HuH-7.5 (cell line): ENCODE measurements around the gene GRM3.
"Not testable (repeated sequence)": the region's sequence is repeated elsewhere in the genome, so short reads cannot be mapped to it uniquely, and the experiment has no call there.

ENCODE experiments used
- DNase-seq: peaks from one replicate; pipeline ENCODE4 v3.0.0; 2011; ENCODE audit warnings: low spot score

Gene GRM3

DNA sequence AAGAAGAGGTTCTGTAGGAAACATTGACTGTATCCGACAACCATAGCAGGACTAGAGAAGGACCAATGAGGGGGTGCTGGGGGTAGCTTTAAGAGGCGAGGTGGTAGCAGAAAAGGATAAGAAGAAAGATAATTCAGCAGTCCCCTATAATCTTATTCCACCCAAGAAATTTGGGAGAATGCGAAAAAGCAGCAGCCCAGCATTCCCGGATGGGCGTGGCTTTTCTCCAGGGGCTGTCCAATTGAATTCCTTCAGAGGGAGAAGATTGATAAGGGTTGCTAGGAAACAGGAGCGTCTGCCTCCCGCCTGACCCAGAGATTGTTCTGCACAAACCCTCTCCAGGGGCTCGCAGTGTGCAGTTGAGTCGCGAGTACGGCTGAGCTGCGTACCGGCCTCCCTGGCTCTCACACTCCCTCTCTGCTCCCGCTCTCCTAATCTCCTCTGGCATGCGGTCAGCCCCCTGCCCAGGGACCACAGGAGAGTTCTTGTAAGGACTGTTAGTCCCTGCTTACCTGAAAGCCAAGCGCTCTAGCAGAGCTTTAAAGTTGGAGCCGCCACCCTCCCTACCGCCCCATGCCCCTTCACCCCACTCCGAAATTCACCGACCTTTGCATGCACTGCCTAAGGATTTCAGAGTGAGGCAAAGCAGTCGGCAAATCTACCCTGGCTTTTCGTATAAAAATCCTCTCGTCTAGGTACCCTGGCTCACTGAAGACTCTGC, at the start of gene GRM3:
Gene GRM3, plus strand, starts transcription at position 349 of the 721 bp plus-strand sequence. CDS start 121,237 bp downstream, outside the sequence.
- peak; percentile 57 for DNase-seq

DNA sequence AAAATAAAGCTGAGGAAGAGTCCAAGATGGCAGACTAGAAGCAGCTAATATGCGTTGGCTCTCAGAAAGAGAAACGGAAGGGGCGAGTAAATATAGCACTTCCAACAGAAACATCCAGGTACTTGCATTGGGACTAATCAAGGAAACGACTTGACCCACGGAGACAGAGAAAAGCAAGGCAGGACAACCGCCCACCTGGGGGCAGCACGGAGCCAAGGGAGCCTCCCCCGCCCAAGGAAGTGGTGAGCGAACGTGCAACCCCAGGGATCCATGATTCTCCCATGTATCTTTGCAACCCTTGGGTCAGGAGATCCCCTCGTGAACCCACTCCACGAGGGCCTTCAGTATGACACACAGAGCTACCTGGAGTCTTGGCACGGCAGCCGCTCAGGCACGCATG, 45.4 kb upstream of the GRM3 start:
- DNase-seq, result peak; percentile 3

DNA sequence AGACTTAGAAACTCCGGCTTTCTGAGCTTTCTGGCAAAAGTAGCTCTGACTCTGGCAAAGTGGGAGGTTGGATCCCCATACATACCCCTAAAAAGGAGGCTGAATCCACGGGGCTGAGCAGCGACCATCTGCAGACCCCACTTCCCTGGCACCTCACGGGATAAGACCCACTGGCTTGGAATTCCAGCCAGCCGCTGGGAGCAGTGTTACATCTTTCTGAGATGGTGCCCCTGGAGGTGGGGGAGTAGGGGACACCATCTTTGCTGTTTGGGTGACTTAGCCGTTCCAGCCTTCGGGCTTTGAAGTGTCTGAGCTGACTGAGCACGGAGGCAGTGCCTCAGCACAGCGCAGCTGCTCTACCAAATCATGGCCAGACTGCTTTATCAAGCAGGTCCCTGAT, 45.0 kb upstream of the GRM3 start:
- DNase-seq, result no peak

DNA sequence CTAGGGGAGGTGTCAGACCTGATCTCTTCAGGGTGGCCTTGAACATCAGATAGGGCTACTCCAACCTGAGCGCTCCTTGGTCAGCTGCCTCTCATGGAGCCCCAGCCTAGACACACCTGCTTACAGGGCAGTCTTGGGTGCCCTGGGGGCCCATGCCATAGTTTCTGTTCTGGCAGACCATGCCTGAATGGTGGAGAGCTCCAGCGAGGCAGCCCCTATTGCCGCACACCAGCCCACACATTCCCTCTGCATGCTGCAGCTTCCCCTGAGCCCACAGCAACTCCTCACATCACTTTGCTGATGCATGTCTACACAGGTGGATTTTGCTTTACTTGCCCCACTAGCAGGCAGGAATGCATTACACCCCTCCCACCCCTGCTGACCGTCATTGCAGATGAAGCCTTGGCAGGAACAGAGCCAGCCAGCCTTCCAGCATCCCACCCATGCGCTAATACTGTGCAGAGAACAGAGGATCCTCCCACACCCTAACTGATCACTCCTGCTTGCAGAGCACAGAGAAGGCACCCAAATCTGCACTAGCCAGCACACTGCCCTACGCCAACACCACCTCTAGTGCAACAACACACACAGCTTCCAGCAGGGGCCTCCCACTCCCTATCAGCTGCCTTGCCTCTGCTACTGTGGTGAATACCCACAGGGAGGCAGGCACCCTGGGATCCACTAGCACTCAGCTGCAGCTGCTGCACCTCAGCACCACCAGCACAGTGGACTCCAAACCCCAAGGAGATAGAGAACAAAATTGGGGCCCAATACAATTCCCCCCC, 43.0 kb upstream of the GRM3 start:
- DNase-seq, result no peak

DNA sequence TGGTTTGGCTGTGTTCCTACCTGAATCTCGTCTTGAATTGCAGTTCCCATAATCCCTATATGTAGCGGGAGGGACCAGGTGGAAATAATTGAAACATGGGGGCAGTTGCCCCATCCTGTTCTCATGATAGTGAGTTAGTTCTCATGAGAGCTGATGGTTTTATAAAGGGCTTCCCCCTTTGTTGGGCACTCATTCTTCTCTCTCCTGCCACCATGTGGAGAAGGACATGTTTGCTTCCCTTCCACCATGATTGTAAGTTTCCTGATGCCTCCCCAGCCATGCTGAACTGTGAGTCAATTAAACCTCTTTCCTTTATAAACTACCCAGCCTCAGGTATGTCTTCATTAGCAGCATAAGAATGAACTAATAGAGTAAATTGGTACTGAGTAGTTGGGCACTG, 28.0 kb upstream of the GRM3 start:
- not testable (repeated sequence) for DNase-seq

DNA sequence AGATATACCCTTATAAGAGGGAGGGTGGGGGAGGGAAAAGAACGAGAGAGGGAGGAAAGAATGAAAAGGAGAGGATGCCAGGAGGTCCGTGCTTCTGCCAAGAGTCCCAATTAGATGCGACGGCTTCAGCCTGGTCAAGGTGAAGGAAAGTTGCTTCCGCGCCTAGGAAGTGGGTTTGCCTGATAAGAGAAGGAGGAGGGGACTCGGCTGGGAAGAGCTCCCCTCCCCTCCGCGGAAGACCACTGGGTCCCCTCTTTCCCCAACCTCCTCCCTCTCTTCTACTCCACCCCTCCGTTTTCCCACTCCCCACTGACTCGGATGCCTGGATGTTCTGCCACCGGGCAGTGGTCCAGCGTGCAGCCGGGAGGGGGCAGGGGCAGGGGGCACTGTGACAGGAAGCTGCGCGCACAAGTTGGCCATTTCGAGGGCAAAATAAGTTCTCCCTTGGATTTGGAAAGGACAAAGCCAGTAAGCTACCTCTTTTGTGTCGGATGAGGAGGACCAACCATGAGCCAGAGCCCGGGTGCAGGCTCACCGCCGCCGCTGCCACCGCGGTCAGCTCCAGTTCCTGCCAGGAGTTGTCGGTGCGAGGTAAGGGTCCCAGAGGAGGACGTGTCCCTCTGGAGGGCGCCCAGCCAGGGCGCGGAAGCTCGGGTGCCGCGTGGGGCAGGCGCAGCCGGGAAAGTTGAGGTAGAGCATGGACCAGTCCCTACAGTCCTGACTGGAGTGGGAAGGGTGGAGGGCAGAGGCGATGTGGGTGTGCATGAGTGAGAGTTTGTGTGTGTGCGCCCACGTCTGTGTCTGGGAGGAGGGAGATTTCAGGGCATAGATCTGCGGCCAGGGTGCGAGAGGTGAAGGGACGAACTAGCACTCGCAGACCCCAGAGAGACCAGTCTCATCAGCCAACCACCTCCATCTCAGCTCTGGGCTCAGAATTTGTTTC, 844 bp downstream of the GRM3 start:
- DNase-seq, result no peak

DNA sequence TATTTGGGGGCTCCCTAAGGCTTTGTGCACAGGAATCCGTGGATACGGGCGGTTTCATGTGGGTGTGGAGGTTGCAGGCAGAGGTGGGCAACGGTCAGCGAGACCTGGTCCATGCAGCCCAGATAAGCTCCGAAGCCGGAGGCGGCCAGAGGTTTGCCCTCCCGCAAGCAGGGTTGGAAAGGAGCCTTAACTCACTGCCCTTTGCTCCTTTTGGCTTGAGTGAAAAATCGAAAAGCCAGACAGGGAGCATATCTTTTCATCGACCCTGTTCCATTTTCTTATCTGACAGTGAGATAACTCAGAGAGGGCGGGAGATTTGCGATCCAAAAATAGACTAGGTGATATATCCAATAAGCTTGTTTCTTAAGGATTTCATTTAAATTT, 1.5 kb downstream of the GRM3 start:
- no peak for DNase-seq

DNA sequence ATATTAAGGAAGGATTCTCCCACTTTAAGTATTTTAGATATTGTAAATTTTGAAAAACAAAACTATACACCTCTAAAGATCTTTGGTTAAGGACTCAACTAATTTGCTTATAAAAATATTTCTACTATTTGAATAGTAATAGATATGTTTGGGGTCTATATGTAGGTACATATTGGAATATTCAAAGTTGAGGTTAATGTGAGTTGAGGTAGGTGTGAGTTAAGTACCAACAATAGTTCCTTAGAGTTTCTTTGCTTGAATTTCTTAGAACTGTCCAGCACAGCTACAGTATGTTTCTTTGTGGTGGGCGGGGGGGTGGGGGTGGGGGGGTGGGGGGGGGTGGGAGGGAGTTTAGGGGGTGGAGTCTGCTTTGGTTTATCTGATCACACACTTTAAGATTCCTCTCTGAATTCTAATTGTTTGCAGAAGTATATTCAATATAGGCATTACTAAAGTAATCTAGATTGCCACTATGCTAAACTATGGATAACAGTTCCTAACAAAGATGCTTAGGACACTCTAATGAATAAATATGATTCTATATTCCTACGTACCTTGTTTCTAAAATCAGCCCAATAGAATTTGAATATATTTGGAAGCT, 2.1 kb downstream of the GRM3 start:
- DNase-seq, result no peak

DNA sequence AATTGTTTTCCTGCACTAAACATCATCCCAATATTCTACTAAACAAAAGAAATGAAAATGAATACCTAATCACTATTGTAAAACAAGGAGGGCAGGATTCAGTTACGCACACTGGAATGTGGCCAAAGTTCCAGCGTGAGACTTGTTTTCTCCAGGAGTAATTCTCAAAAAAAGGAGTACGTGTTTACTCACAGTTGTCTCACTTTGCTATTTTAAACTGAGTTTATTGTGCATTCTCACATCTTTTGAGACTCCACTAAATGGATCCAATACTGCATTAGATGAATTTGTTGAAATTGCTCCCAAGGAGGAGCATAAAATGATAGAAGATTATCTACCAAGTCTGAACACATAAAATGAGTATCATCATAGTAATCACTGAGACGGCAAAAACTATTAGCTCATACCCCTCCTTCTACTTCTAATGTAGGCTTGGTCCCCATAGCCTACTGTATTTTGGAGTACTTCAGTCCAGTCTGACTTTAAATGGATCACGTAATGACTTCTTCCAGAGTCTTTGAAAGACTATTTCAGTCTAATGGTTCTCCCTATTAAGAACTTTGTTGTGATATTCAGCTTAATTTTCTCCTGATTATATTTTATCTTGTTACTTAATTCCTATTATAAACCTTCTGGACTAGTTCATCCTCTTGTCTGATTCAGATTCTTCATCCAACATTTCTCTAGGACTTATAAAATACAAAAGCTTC, 3.8 kb downstream of the GRM3 start:
- DNase-seq, result no peak

DNA sequence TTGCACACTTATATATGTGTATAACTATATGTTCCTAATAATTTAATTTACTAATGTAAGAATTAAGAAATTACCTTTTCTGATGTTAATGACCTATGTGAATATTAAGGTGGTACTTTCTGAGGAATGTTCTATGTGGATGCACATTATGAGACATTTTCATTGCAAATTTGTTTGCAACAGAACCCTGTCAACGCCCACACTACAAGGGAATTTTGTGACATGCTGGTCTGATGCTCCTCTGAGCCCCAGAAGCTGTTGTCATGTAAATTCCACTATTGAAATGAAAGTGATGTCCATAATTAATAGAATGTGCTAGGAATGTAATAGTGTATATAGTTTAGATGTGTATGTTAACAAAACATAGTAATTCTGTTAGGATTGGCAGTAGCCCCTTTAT, 4.5 kb downstream of the GRM3 start:
- no peak for DNase-seq

DNA sequence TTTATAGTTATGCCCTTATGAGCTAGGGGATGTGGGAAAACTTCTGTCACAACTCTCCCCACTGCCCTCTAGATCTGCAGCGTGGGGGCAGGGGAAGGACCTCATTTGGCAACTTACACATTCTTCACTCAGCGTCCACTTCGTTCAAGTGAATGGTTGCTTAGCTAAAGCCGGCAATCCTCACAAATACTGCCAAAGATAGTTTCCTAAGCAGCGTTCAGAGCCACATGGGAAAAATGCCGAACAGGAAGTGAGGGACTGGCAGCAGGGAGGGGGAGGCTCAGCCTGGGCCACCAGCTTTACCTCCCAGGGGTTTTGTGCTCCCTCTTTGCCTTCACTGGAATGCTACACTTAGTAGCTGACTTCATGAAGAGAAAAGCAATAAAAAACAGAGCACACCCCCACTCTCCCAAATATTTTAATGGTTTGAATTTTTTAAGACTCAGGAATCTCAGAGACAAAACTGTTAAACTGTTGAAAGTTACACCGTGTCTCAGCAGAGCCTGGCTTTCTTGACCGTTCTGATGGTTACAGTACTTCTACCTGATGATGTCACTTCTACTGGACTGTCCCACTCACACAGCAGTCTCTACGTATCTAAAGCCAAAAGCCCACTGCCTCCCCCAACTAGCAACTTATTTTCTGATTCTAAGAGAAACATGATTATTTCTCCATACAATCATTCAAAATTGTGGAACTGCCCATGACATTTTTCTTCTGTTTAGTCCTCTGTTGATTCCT, 10.4 kb downstream of the GRM3 start:
- no peak for DNase-seq

DNA sequence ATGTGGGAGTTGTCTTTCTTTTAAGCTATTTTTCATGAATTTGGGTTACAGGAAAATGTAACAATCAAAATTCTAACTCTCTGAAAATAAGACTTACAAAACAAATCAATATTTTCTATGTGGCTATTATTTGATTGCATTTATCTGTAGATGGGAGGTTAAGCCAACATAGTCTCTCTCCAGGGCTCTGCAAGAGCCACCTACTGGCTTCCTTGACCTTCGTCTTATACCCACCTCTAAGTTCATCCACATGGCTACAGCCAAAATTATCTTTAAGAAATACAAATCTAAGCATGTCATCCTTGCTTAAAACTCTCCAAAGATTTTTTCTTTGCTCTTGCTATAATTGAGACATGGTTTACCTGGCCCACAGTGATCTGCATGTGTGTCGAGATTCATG, 14.2 kb downstream of the GRM3 start:
- no peak for DNase-seq

DNA sequence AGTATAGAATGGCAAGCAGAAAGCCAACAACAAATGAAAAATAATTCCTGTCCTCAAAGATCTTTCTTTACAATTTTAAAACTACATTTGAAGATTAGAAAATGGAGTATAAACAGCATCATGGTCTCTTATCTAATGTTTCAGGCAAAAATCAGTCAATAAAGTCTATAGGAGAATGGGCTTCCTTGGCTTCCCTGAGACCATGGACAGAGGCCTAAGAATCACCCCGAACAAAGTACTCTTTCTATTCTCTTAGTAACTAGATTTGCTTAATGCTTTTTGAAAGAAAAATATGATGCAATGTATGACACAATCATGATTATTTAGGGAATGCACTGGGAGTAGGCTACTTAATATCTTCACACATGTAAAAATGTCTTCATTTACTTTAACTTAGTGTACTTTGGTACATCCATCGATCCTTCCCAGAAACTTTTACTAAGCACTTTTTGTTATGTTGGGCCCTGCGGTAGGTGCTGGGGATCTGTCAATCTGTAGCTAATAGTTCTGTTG, 17.3 kb downstream of the GRM3 start:
- no peak for DNase-seq

DNA sequence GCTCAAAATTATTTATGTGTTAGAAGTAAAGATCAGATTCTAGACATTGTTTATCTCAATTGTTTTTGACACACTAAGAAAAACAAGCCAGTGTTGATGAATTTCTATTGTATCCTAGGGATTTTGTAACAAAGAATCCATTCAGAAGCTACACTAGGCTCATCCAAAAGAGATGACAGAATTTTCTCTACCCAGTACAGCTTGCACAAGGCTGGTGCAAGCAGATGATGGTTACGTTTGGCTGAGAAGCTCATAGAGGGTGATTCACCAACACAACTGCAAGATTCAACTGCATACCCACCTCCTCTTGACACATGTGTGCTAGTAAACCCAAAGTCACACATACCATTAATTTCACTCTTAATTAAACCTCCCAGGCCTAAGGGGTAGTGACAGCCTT, 20.8 kb downstream of the GRM3 start:
- DNase-seq, result no peak

DNA sequence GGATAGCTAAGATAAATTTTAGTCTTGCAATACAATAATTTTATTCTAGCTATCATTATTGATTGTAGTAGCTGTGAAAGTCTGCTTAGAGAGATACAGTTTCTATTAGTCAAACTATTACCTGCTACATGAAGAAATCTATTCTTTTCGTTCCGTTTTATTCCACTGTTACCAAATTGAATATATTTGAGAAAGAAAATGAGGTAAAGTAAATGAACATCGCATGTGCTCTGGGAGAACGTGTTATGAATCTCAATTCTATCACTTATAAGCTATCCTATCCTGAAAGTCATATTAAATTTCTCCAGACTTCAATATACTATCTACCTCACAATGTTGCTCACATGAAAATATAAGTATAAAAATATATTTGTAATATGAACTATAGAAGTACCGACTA, 21.3 kb downstream of the GRM3 start:
- no peak for DNase-seq

DNA sequence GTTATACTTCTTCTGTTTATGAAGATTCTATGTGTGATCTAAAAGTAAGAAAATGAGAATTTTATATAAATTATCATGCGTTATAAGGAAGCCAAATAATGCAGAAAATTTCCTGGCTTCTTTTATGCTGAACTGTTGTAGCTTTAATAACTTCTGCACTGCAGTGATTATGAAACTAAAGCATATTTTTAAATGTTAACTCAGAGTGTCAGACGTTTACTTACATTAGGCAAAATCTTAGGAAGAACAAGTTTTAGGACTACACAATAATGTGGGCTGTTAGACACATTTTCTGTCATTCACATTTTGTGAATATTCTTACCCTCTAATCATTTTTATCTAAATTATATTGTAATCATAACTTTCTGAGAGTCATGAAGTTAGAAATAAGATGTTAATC, 22.0 kb downstream of the GRM3 start:
- no peak for DNase-seq

DNA sequence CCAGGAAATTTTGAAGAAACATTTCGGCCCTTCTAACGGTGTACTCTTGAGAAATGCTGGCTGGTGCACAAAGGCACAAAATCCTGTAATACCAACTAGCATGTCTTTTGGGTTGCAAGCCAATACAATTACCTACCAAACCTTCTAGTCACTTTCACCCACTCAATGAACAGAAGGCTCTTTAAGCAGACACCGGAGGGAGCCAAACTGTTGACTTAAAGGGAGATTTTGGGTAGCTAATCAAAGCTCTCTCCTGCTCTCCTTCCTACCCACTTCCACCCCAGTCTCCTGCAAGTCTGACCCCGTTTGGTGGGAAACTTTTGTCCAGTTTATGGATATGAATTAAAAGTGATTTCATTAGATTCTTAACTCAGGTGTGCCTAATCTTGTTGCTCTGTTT, 24.0 kb downstream of the GRM3 start:
- DNase-seq, result no peak

DNA sequence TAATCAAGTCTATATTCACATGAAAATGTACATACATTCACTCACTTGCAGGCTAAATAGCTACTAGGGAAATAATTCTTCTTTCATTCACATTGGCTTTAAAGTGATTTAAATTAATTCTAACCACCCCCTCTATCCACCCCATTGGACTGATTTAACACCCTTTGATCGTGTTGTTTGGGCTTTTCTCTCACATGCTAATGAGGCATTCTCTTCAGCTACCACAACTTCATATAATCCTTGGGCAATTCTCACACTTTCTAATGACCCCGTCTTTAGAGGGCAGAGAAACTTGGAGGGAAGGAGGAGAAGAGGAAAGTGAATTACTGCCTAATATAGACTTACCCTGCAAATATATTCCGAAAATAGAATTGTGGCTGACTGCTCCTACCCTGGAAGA, 24.6 kb downstream of the GRM3 start:
- DNase-seq, result no peak

DNA sequence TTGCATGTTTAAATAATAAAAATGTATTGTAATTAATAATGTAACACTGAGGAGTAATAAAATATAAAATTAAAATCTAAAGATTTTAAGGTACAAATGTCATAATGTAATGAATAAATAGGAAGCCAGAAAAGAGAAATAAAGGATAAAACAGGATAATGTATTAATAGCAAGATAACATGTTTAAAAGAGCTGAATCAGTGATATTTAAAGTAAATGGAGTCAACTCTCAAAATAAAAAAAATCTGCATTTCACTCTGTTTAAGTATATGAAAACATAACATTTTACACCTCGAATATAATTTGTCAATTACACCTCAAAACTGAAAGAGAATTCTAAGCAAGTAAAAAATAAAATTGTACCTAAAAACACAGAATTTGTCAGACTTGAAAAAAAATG, 44.1 kb downstream of the GRM3 start:
- no peak for DNase-seq

DNA sequence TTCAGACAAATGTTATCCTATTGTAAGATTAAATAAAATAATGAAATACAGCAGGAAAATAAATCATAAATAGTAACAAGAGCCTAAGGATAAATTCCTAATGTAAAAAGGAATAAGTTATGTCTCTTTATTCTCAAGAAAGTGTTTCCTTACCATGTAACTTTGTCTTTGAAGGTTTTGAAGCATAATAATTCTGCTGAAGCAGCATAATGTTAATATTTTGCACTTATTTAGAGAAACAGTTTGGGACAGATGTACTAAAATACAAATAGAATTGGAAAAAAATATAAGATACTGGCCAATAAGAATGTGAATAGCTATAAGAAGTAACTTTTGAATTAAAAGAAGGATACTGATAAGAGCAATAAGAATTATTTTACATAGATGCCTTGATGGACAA, 45.7 kb downstream of the GRM3 start:
- DNase-seq, result no peak

DNA sequence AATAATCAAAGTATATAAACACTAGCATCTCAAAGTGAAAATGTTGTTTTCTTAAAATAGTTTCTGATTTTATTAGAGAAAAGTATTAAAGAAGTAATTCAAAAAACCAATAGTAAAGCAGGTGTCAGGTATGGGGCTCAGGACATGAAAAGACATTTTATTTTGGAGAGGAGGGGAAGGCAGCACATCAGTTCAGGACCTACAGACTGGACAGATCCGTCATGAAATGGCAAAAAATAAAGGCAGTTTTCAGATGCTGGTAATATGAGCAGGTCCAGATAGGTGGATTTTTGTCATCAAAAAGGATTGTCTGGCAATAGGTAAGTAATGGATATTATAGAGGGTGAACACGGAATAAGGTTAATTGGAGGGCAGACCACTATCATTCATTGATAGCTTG, 49.0 kb downstream of the GRM3 start:
- DNase-seq, result no peak
